ENCODE data around the gene TEX54. TPM values are rescaled to one million over a fixed set of nuclear protein-coding genes. Genes with fewer than 3 reads are reported as not detected.

The TEX54 gene
- total and polyA plus RNA-seq, 2 of the 13 experiments (the other 11 are each of a cell fraction or from before 2014, with no cell fraction given), result not detected

GRCh38 chr11:62805076-62805892 is 27.4 kb downstream of the TEX54 start, which contains the start of gene NXF1 (continued):
- TF ChIP-seq FOXP4 (CRISPR knock-in tag; IDR thresholded peaks at IDR 0.05) (peak; percentile 29; the same call in 1 of the 2 replicates), ZNF589 (CRISPR knock-in tag; conservative IDR thresholded peaks at IDR 0.05) (no peak), PAX8 (CRISPR knock-in tag; IDR thresholded peaks at IDR 0.05; ENCODE audit: borderline replicate concordance) (no peak; the same call in 1 of the 2 replicates), RBM39 (IDR thresholded peaks at IDR 0.05; ENCODE audit: low read depth, low read length, poor library complexity, severe bottlenecking) (peak; percentile 98), REXO4 (CRISPR knock-in tag; IDR thresholded peaks at IDR 0.05; ENCODE audit: borderline replicate concordance) (no peak), CHCHD3 (CRISPR knock-in tag; IDR thresholded peaks at IDR 0.05) (no peak), PHF21A (CRISPR knock-in tag; IDR thresholded peaks at IDR 0.05) (no peak; the same call in 1 of the 2 replicates), ESRRA (CRISPR knock-in tag; IDR thresholded peaks at IDR 0.05; ENCODE audit: low read depth) (peak; percentile 78; the same call in 1 of the 2 replicates), MEIS2 (CRISPR knock-in tag; IDR thresholded peaks at IDR 0.05) (peak; percentile 88; the same call in 1 of the 2 replicates), MAF1 (CRISPR knock-in tag; IDR thresholded peaks at IDR 0.05; ENCODE audit: borderline replicate concordance) (peak; percentile 57; the same call in 1 of the 2 replicates), PITX1 (CRISPR knock-in tag; IDR thresholded peaks at IDR 0.05) (peak; percentile 52; the same call in 1 of the 2 replicates), POLR2AphosphoS5 (IDR thresholded peaks at IDR 0.05; ENCODE audit: low read depth, low read length) (peak; percentile 100), ZMAT3 (CRISPR knock-in tag; conservative IDR thresholded peaks at IDR 0.05) (peak; percentile 90), KDM2A (CRISPR knock-in tag; IDR thresholded peaks at IDR 0.05; ENCODE audit: borderline replicate concordance, low read depth) (peak; percentile 100), ZFP90 (CRISPR knock-in tag; IDR thresholded peaks at IDR 0.05; ENCODE audit: borderline replicate concordance) (peak; percentile 85; the same call in 1 of the 2 replicates), PHF8 (CRISPR knock-in tag; IDR thresholded peaks at IDR 0.05) (peak; percentile 98), NFRKB (IDR thresholded peaks at IDR 0.05) (no peak), ZNF772 (CRISPR knock-in tag; IDR thresholded peaks at IDR 0.05) (peak; percentile 27; the same call in 1 of the 2 replicates)
- TF ChIP-seq, protein P1, sequence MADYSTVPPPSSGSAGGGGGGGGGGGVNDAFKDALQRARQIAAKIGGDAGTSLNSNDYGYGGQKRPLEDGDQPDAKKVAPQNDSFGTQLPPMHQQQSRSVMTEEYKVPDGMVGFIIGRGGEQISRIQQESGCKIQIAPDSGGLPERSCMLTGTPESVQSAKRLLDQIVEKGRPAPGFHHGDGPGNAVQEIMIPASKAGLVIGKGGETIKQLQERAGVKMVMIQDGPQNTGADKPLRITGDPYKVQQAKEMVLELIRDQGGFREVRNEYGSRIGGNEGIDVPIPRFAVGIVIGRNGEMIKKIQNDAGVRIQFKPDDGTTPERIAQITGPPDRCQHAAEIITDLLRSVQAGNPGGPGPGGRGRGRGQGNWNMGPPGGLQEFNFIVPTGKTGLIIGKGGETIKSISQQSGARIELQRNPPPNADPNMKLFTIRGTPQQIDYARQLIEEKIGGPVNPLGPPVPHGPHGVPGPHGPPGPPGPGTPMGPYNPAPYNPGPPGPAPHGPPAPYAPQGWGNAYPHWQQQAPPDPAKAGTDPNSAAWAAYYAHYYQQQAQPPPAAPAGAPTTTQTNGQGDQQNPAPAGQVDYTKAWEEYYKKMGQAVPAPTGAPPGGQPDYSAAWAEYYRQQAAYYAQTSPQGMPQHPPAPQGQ (CRISPR knock-in tag; IDR thresholded peaks at IDR 0.05; ENCODE audit: borderline replicate concordance), result no peak
- TF ChIP-seq, protein P2, sequence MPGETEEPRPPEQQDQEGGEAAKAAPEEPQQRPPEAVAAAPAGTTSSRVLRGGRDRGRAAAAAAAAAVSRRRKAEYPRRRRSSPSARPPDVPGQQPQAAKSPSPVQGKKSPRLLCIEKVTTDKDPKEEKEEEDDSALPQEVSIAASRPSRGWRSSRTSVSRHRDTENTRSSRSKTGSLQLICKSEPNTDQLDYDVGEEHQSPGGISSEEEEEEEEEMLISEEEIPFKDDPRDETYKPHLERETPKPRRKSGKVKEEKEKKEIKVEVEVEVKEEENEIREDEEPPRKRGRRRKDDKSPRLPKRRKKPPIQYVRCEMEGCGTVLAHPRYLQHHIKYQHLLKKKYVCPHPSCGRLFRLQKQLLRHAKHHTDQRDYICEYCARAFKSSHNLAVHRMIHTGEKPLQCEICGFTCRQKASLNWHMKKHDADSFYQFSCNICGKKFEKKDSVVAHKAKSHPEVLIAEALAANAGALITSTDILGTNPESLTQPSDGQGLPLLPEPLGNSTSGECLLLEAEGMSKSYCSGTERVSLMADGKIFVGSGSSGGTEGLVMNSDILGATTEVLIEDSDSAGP (CRISPR knock-in tag; IDR thresholded peaks at IDR 0.05; ENCODE audit: borderline replicate concordance), result peak; percentile 90
- TF ChIP-seq, protein P3, sequence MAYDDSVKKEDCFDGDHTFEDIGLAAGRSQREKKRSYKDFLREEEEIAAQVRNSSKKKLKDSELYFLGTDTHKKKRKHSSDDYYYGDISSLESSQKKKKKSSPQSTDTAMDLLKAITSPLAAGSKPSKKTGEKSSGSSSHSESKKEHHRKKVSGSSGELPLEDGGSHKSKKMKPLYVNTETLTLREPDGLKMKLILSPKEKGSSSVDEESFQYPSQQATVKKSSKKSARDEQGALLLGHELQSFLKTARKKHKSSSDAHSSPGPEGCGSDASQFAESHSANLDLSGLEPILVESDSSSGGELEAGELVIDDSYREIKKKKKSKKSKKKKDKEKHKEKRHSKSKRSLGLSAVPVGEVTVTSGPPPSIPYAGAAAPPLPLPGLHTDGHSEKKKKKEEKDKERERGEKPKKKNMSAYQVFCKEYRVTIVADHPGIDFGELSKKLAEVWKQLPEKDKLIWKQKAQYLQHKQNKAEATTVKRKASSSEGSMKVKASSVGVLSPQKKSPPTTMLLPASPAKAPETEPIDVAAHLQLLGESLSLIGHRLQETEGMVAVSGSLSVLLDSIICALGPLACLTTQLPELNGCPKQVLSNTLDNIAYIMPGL (CRISPR knock-in tag; IDR thresholded peaks at IDR 0.05; ENCODE audit: borderline replicate concordance in 1 of 2, low read depth in 1 of 2), result peak; percentile 73 to 88
